Naive B cell (primary cell): ENCODE results near the gene GMDS. TPM values are rescaled to one million over a fixed set of nuclear protein-coding genes. Genes with fewer than 3 reads are reported as not detected.

ENCODE experiments used
- ATAC-seq, 2 donors: fragments of 150-1000 bp; cut with Tn5 transposase; 2 replicates each; pipeline ENCODE4 v1.10.0; 2021; ENCODE audit warnings: low read depth in 2 of 2, mild to moderate bottlenecking in 2 of 2, moderate library complexity in 2 of 2
- DNase-seq: peaks from one replicate; pipeline ENCODE4 v3.0.0; 2022
- H3K27ac Mint-ChIP-seq, 6 donors: one replicate each; pipeline ENCODE4 v1.8.0; 2020 to 2022; ENCODE audit warnings: mild to moderate bottlenecking in 6 of 6, mixed read lengths in 6 of 6, moderate library complexity in 5 of 6, inconsistent platforms in 2 of 6
- H3K27me3 Mint-ChIP-seq, 3 donors: one replicate each; pipeline ENCODE4 v1.8.0; 2021 to 2022; ENCODE audit warnings: mixed read lengths in 3 of 3, mild to moderate bottlenecking in 1 of 3
- H3K36me3 Mint-ChIP-seq, 2 donors: one replicate each; pipeline ENCODE4 v1.8.0; 2020 to 2022; ENCODE audit warnings: mixed read lengths in 2 of 2, inconsistent platforms in 1 of 2, mild to moderate bottlenecking in 1 of 2
- H3K4me1 Mint-ChIP-seq, 3 donors: one replicate each; pipeline ENCODE4 v1.8.0; 2020 to 2022; ENCODE audit warnings: mixed read lengths in 3 of 3, inconsistent platforms in 1 of 3, mild to moderate bottlenecking in 1 of 3, moderate library complexity in 1 of 3
- H3K4me3 Mint-ChIP-seq, 8 donors: one replicate each; pipeline ENCODE4 v1.8.0; 2020 to 2022; ENCODE audit warnings: mild to moderate bottlenecking in 8 of 8, mixed read lengths in 8 of 8, moderate library complexity in 8 of 8, inconsistent platforms in 2 of 8
- H3K9me3 Mint-ChIP-seq, 7 donors: one replicate each; pipeline ENCODE4 v1.8.0; 2020 to 2022; ENCODE audit warnings: mixed read lengths in 7 of 7, mild to moderate bottlenecking in 5 of 7, inconsistent platforms in 2 of 7, moderate library complexity in 1 of 7
- polyA plus RNA-seq, 6 donors: library from polyadenylated mRNA; unstranded; fragments of 300-500 nt; fragmentation: Illumina TruSeq; gene quantifications; one replicate each; pipeline ENCODE4 v1.2.3, GENCODE V29; 2021; ENCODE audit warnings: low read depth in 6 of 6

GMDS gene
- polyA plus RNA-seq, 6 donors from 2014 or later = 12.7 to 23.3 (median 14.7) TPM

DNA sequence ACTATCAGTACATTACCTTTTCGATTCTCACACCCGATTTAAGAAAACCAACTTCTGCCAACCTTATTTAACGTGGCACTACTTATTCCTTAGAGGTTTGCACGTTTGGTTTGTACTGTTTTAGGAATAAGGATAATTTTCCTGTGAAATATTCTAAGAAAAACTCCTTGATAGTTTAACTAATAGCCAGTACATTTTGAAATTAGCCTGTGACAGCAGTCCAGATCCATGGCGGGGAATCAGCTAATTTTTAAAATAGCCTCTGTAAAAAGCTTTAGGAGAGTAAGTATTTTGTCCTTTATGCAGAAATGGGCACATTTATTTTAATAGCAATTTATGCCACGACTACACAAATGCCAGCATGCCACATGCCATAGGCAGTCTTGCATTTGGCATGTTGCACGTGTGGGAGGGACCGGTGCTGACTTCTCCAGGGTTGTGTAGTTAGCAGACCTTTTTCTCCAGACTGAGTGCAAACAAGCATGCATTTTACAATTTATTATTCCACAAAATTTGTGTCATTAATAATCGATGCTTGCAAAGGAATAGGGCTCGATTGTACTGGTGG is 629.5 kb downstream of the GMDS start:
- Mint-ChIP-seq H3K36me3 (peaks cover 0 to 8% of the 10 kb centered on the region in 2 donors), H3K9me3 (peaks cover 0 to 16% (median 2%) of the 10 kb centered on the region in 7 donors), H3K27me3 (peaks cover 33 to 56% (median 52%) of the 10 kb centered on the region in 3 donors), H3K27ac (no peak overlapping the region), H3K4me1 (peaks cover 9 to 13% (median 12%) of the 10 kb centered on the region in 3 donors), H3K4me3 (peak overlapping the region in 1 of 8 donors; percentile 51)
- ATAC-seq = no peak
- DNase-seq = no peak

DNA sequence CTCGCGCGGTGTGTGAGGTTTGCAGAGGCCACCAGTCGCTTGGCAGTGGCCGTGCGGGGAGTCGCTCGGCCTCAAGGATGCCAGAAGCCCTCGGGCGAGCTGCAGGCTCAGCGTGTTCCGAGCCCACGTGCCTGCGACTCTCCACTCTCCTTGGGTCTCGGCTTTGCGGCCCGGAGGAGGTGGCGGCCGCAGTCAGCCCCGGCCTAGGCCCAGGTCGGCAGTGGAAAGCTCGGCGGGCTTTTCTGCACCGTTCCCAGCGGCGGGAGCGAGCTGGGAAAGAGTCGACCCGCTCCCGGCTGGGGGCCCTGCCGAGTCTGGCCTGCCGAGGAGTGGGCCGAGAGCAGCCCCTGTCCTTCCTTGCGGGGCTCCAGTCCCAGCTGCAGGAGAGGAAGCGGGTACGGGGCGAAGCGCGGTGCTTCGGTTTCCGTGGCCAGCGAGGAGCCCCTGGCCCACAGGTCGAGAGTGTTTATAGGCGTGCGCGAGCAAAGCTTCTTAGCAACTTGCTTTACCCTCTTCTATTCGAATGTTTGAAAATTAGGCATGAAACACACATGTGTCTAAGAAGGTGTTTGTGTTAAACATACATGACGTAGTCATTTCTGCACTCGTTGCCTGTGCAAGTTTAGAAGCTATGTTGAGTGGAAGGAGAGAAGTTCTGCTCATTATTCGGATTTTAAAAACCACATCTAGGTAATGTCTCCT is 630.1 kb downstream of the GMDS start:
- Mint-ChIP-seq H3K9me3 (peaks cover 0 to 16% (median 2%) of the 10 kb centered on the region in 7 donors), H3K4me1 (peaks cover 13 to 18% (median 16%) of the 10 kb centered on the region in 3 donors), H3K36me3 (peaks cover 0 to 8% of the 10 kb centered on the region in 2 donors), H3K27me3 (peaks cover 39 to 60% (median 58%) of the 10 kb centered on the region in 3 donors), H3K27ac (peak overlapping the region in 2 of 6 donors; percentile 32 to 36), H3K4me3 (peak overlapping the region in 1 of 8 donors; percentile 51)
- ATAC-seq (no peak), DNase-seq (no peak)

DNA sequence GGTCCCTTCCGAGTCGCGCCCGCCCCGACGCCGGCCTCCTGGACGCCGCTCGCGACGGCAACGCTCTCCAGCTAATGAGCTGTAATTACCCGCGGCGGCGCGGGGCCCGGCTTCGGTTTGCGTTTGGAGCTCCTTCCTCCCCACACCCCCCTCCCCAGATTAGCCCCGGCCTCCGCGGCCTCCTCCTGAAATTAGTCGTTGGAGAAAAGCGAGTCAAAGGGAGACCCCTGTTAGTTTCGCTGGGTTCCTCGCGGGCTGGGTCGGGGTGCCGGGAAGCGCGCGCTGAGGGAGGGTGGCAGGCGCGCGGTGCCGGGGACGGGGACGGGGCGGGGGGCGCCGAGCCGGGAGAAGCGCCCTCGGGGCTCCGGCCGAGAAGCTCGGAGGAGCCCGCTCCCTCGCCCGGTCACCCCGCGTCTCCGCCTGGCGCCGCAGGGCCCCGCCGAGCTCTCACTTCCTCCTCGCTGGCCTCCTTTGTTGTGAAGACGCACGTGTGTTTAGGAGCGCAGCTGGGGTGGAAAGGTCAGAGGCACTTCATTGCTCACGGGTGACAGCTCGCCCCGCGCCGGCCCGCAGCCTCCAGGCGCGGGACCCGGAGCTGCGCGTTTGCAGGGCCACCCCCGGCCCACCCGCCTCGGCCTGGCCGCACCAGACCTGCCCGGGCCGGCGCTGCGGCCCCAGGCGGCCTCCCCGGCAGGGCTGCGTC is 630.8 kb downstream of the GMDS start:
- H3K27ac Mint-ChIP-seq = peak overlapping the region in 1 of 6 donors; percentile 76
- peak; percentile 50 for DNase-seq
- peaks cover 0 to 16% (median 2%) of the 10 kb centered on the region in 7 donors for H3K9me3 Mint-ChIP-seq
- peak overlapping the region in 4 of 8 donors; percentile 26 to 42 (median 30) for H3K4me3 Mint-ChIP-seq
- H3K27me3 Mint-ChIP-seq = peaks cover 39 to 56% (median 56%) of the 10 kb centered on the region in 3 donors
- peak; percentile 69 to 76 for ATAC-seq
- H3K4me1 Mint-ChIP-seq = peaks cover 13 to 16% (median 14%) of the 10 kb centered on the region in 3 donors
- peaks cover 0 to 8% of the 10 kb centered on the region in 2 donors for H3K36me3 Mint-ChIP-seq

DNA sequence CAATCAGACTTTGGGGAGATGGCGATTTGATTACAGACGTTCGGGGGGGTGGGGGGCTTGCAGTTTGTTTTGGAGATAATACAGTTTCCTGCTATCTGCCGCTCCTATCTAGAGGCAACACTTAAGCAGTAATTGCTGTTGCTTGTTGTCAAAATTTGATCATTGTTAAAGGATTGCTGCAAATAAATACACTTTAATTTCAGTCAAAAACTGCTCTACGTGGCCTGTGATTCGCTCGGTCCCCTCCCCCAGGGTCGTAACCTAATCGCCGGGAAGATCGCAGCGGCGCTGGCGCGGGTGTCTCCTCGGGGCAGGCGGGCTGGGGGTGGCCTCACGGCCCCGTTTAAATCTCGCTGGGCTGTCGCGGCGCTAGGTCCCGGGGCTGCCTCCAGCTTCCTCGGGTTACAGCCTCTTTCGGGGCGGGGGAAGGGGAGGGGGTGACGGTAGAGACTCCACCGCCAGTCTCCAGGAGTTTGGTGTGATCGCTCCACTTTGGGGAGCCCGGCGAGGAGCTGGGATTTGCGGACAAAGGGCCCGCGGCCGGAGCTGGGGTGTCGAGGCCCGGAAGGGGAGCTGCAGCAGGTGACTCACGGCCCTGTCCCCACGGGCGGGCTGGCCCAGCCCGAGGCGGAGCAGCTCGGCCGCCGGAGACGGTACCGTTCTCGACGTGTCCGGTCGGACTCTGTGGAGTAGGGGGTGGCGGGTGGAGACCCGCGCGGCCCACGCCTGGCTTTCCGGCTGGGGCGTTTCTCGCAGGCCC is 631.5 kb downstream of the GMDS start:
- peaks cover 42 to 56% (median 53%) of the 10 kb centered on the region in 3 donors for H3K27me3 Mint-ChIP-seq
- H3K36me3 Mint-ChIP-seq = peaks cover 0 to 8% of the 10 kb centered on the region in 2 donors
- peaks cover 0 to 16% (median 2%) of the 10 kb centered on the region in 7 donors for H3K9me3 Mint-ChIP-seq
- ATAC-seq (no peak), DNase-seq (no peak)
- peak overlapping the region in 2 of 6 donors; percentile 7 to 66 for H3K27ac Mint-ChIP-seq
- H3K4me3 Mint-ChIP-seq = peak overlapping the region in 3 of 8 donors; percentile 47 to 93 (median 59)
- peaks cover 13 to 20% (median 15%) of the 10 kb centered on the region in 3 donors for H3K4me1 Mint-ChIP-seq

DNA sequence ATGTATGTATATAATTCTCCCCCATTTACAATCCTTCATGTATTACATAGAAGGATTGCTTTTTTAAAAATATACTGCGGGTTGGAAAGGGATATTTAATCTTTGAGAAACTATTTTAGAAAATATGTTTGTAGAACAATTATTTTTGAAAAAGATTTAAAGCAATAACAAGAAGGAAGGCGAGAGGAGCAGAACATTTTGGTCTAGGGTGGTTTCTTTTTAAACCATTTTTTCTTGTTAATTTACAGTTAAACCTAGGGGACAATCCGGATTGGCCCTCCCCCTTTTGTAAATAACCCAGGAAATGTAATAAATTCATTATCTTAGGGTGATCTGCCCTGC is 632.1 kb downstream of the GMDS start:
- Mint-ChIP-seq H3K27me3 (peaks cover 42 to 57% (median 53%) of the 10 kb centered on the region in 3 donors), H3K9me3 (peaks cover 0 to 16% (median 2%) of the 10 kb centered on the region in 7 donors), H3K4me1 (peaks cover 18 to 20% (median 19%) of the 10 kb centered on the region in 3 donors), H3K4me3 (peak overlapping the region in 2 of 8 donors; percentile 59 to 93), H3K36me3 (peaks cover 0 to 3% of the 10 kb centered on the region in 2 donors), H3K27ac (peak overlapping the region in 2 of 6 donors; percentile 7 to 66)
- DNase-seq (no peak), ATAC-seq (no peak)

DNA sequence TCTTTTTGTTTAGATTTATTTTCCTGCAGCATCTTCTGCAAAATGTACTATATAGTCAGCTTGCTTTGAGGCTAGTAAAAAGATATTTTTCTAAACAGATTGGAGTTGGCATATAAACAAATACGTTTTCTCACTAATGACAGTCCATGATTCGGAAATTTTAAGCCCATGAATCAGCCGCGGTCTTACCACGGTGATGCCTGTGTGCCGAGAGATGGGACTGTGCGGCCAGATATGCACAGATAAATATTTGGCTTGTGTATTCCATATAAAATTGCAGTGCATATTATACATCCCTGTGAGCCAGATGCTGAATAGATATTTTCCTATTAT is 632.5 kb downstream of the GMDS start:
- Mint-ChIP-seq H3K9me3 (peaks cover 0 to 16% (median 2%) of the 10 kb centered on the region in 7 donors), H3K27me3 (peaks cover 42 to 57% (median 53%) of the 10 kb centered on the region in 3 donors), H3K4me3 (peak overlapping the region in 5 of 8 donors; percentile 15 to 93 (median 86)), H3K4me1 (peaks cover 19 to 22% (median 21%) of the 10 kb centered on the region in 3 donors), H3K27ac (peak overlapping the region in 2 of 6 donors; percentile 88 to 93), H3K36me3 (no peaks in the 10 kb centered on the region)
- ATAC-seq (no peak), DNase-seq (no peak)

DNA sequence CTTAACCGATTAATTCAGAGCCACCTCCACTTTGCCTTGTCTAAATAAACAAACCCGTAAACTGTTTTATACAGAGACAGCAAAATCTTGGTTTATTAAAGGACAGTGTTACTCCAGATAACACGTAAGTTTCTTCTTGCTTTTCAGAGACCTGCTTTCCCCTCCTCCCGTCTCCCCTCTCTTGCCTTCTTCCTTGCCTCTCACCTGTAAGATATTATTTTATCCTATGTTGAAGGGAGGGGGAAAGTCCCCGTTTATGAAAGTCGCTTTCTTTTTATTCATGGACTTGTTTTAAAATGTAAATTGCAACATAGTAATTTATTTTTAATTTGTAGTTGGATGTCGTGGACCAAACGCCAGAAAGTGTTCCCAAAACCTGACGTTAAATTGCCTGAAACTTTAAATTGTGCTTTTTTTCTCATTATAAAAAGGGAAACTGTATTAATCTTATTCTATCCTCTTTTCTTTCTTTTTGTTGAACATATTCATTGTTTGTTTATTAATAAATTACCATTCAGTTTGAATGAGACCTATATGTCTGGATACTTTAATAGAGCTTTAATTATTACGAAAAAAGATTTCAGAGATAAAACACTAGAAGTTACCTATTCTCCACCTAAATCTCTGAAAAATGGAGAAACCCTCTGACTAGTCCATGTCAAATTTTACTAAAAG is 633.0 kb downstream of the GMDS start:
- Mint-ChIP-seq H3K27me3 (peaks cover 42 to 57% (median 53%) of the 10 kb centered on the region in 3 donors), H3K27ac (peak overlapping the region in 4 of 6 donors; percentile 47 to 93 (median 74)), H3K9me3 (peaks cover 0 to 16% (median 2%) of the 10 kb centered on the region in 7 donors), H3K4me1 (peaks cover 24 to 26% (median 24%) of the 10 kb centered on the region in 3 donors), H3K4me3 (peak overlapping the region; percentile 73 to 93 (median 90)), H3K36me3 (no peaks in the 10 kb centered on the region)
- no peak for DNase-seq
- ATAC-seq = no peak

DNA sequence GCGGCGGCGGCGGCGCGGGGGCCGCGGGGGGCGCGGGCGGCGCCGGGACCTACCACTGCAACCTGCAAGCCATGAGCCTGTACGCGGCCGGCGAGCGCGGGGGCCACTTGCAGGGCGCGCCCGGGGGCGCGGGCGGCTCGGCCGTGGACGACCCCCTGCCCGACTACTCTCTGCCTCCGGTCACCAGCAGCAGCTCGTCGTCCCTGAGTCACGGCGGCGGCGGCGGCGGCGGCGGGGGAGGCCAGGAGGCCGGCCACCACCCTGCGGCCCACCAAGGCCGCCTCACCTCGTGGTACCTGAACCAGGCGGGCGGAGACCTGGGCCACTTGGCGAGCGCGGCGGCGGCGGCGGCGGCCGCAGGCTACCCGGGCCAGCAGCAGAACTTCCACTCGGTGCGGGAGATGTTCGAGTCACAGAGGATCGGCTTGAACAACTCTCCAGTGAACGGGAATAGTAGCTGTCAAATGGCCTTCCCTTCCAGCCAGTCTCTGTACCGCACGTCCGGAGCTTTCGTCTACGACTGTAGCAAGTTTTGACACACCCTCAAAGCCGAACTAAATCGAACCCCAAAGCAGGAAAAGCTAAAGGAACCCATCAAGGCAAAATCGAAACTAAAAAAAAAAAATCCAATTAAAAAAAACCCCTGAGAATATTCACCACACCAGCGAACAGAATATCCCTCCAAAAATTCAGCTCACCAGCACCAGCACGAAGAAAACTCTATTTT is 633.7 kb downstream of the GMDS start:
- no peaks in the 10 kb centered on the region for H3K36me3 Mint-ChIP-seq
- DNase-seq (no peak), ATAC-seq (no peak)
- peak overlapping the region; percentile 73 to 93 (median 90) for H3K4me3 Mint-ChIP-seq
- peak overlapping the region in 5 of 6 donors; percentile 35 to 93 (median 61) for H3K27ac Mint-ChIP-seq
- peaks cover 31 to 33% (median 31%) of the 10 kb centered on the region in 3 donors for H3K4me1 Mint-ChIP-seq
- peaks cover 0 to 18% (median 2%) of the 10 kb centered on the region in 7 donors for H3K9me3 Mint-ChIP-seq
- peaks cover 42 to 57% (median 53%) of the 10 kb centered on the region in 3 donors for H3K27me3 Mint-ChIP-seq

DNA sequence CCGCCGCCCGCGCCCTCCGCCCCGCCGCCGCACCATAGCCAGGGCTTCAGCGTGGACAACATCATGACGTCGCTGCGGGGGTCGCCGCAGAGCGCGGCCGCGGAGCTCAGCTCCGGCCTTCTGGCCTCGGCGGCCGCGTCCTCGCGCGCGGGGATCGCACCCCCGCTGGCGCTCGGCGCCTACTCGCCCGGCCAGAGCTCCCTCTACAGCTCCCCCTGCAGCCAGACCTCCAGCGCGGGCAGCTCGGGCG is 634.2 kb downstream of the GMDS start:
- ATAC-seq (no peak), DNase-seq (no peak)
- Mint-ChIP-seq H3K36me3 (no peaks in the 10 kb centered on the region), H3K9me3 (peaks cover 0 to 18% (median 2%) of the 10 kb centered on the region in 7 donors), H3K27me3 (peaks cover 44 to 58% (median 55%) of the 10 kb centered on the region in 3 donors), H3K4me1 (peaks cover 31 to 38% (median 36%) of the 10 kb centered on the region in 3 donors), H3K4me3 (peak overlapping the region in 1 of 8 donors; percentile 73), H3K27ac (no peak overlapping the region)

DNA sequence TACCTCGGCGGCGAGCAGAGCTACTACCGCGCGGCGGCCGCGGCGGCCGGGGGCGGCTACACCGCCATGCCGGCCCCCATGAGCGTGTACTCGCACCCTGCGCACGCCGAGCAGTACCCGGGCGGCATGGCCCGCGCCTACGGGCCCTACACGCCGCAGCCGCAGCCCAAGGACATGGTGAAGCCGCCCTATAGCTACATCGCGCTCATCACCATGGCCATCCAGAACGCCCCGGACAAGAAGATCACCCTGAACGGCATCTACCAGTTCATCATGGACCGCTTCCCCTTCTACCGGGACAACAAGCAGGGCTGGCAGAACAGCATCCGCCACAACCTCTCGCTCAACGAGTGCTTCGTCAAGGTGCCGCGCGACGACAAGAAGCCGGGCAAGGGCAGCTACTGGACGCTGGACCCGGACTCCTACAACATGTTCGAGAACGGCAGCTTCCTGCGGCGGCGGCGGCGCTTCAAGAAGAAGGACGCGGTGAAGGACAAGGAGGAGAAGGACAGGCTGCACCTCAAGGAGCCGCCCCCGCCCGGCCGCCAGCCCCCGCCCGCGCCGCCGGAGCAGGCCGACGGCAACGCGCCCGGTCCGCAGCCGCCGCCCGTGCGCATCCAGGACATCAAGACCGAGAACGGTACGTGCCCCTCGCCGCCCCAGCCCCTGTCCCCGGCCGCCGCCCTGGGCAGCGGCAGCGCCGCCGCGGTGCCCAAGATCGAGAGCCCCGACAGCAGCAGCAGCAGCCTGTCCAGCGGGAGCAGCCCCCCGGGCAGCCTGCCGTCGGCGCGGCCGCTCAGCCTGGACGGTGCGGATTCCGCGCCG is 634.7 kb downstream of the GMDS start:
- peak; percentile 35 to 36 for ATAC-seq

More for the DNA sequence above, 634.7 kb downstream of the GMDS start:
- DNase-seq = peak; percentile 48
- Mint-ChIP-seq H3K27ac (peak overlapping the region in 3 of 6 donors; percentile 82 to 96 (median 91)), H3K4me1 (peaks cover 36 to 44% (median 42%) of the 10 kb centered on the region in 3 donors), H3K36me3 (no peaks in the 10 kb centered on the region), H3K9me3 (peaks cover 0 to 18% (median 2%) of the 10 kb centered on the region in 7 donors), H3K4me3 (peak overlapping the region; percentile 84 to 94 (median 90)), H3K27me3 (peaks cover 49 to 58% (median 56%) of the 10 kb centered on the region in 3 donors)
